Measurements from ENCODE around the gene CLEC4C.
"Not testable (repeated sequence)": the region's sequence is repeated elsewhere in the genome, so short reads cannot be mapped to it uniquely, and the experiment has no call there.

The CLEC4C gene

DNA sequence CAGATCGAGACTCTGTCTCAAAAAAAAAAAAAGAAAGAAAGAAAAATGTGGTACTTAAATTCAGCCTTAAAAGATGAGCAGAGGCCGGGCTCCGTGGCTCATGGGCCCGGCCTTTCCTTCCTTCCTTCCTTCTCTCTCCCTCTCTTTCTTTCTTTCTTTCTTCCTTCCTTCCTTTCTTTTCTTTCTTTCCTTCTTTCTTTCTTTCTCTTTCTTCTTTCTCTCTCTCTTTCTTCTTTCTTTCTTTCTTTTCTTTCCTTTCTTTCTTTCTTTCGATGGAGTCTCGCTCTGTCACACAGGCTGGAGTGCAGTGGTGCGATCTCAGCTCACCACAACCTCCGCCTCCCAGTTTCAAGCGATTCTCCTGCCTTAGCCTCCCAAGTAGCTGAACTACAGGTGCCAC, 36.3 kb upstream of the CLEC4C start:
- POLR2A ChIA-PET; H3K4me3 ChIP-seq (ENCODE audit: low read depth, low read length); H3K27ac ChIP-seq (ENCODE audit: extremely low read depth, low read depth, low read length); H3K36me3 ChIP-seq (ENCODE audit: control insufficient read depth in 2 of 2, insufficient read depth in 1 of 2, low read length in 2 of 2); H3K4me1 ChIP-seq (ENCODE audit: control insufficient read depth, insufficient read depth, low read length); CTCF ChIA-PET; H3K9me3 ChIP-seq (ENCODE audit: control insufficient read depth, insufficient read depth, low read depth, low read length): not testable (repeated sequence)
- peak; percentile 68 for TF ChIP-seq ZNF366 (tag by site-specific recombination; conservative IDR thresholded peaks at IDR 0.05)

DNA sequence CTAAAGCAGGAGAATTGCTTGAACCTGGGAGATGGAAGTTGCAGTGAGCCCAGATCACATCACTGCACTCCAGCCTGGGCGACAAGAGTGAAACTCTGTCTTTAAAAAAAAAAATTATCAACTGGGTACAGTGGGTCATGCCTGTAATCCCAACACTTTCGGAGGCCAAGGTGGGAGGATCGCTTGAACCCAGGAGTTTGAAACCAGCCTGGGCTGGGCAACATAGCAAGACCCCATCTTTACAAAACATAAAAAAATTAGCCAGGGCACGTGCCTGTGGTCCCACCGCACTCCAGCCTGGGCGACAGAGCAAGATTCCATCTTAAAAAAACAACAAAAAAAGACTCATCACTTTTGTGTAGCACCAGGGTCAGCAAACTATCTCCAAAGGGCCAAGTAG, 34.9 kb upstream of the CLEC4C start:
- Histone ChIP-seq H3K4me3 (ENCODE audit: low read depth, low read length) (no peak overlapping the region), H3K27ac (ENCODE audit: extremely low read depth, low read depth, low read length) (no peak overlapping the region), H3K4me1 (ENCODE audit: control insufficient read depth, insufficient read depth, low read length) (no peaks in the 10 kb centered on the region), H3K36me3 (ENCODE audit: control insufficient read depth in 2 of 2, insufficient read depth in 1 of 2, low read length in 2 of 2) (no peaks in the 10 kb centered on the region), H3K9me3 (ENCODE audit: control insufficient read depth, insufficient read depth, low read depth, low read length) (no peaks in the 10 kb centered on the region)
- POLR2A ChIA-PET: no interaction called here
- CTCF ChIA-PET: no interaction called here
- TF ChIP-seq ZNF510 (tag by site-specific recombination; IDR thresholded peaks at IDR 0.05; ENCODE audit: insufficient replicate concordance) (no peak), ZNF121 (tag by site-specific recombination; IDR thresholded peaks at IDR 0.05) (0 out of 2 replicates have a peak, but pooled peaks have one; percentile 12), PRDM1 (tag by site-specific recombination; IDR thresholded peaks at IDR 0.05) (no peak)

DNA sequence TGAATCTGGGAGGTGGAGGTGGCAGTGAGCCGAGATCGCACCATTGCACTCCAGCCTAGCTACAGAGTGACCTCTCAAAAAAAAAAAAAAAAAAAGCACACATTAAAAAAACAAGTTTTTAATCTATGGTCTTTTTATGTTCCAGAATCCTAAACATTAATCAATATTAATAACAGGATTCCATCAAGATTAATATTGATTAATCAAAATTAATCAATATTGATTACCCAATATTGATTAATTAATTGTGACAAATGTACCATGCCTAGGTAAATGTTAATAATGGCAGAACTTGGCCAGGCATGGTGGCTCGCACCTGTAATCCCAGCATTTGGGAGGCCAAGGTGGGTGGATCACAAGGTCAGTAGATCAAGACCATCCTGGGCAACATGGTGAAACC, 34.1 kb upstream of the CLEC4C start:
- TF ChIP-seq ZNF747 (tag by site-specific recombination; IDR thresholded peaks at IDR 0.05) (no peak), ZNF670 (tag by site-specific recombination; IDR thresholded peaks at IDR 0.05; ENCODE audit: low read depth) (no peak), ZNF501 (tag by site-specific recombination; IDR thresholded peaks at IDR 0.05) (no peak), ZNF416 (tag by site-specific recombination; IDR thresholded peaks at IDR 0.05) (no peak), ZNF354C (tag by site-specific recombination; IDR thresholded peaks at IDR 0.05; ENCODE audit: borderline replicate concordance, low read depth) (no peak), PRDM1 (tag by site-specific recombination; IDR thresholded peaks at IDR 0.05) (no peak), ZNF10 (tag by site-specific recombination; IDR thresholded peaks at IDR 0.05) (no peak), SP3 (tag by site-specific recombination; IDR thresholded peaks at IDR 0.05) (no peak), ZNF792 (tag by site-specific recombination; IDR thresholded peaks at IDR 0.05) (no peak), ZNF121 (tag by site-specific recombination; IDR thresholded peaks at IDR 0.05) (no peak), ZNF239 (tag by site-specific recombination; IDR thresholded peaks at IDR 0.05) (no peak), ZNF621 (tag by site-specific recombination; IDR thresholded peaks at IDR 0.05) (no peak)
- TF ChIP-seq, protein P1, sequence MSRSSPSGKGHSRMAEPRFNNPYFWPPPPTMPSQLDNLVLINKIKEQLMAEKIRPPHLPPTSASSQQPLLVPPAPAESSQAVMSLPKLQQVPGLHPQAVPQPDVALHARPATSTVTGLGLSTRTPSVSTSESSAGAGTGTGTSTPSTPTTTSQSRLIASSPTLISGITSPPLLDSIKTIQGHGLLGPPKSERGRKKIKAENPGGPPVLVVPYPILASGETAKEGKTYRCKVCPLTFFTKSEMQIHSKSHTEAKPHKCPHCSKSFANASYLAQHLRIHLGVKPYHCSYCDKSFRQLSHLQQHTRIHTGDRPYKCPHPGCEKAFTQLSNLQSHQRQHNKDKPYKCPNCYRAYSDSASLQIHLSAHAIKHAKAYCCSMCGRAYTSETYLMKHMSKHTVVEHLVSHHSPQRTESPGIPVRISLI (tag by site-specific recombination; IDR thresholded peaks at IDR 0.05): no peak
- TF ChIP-seq, protein P2, sequence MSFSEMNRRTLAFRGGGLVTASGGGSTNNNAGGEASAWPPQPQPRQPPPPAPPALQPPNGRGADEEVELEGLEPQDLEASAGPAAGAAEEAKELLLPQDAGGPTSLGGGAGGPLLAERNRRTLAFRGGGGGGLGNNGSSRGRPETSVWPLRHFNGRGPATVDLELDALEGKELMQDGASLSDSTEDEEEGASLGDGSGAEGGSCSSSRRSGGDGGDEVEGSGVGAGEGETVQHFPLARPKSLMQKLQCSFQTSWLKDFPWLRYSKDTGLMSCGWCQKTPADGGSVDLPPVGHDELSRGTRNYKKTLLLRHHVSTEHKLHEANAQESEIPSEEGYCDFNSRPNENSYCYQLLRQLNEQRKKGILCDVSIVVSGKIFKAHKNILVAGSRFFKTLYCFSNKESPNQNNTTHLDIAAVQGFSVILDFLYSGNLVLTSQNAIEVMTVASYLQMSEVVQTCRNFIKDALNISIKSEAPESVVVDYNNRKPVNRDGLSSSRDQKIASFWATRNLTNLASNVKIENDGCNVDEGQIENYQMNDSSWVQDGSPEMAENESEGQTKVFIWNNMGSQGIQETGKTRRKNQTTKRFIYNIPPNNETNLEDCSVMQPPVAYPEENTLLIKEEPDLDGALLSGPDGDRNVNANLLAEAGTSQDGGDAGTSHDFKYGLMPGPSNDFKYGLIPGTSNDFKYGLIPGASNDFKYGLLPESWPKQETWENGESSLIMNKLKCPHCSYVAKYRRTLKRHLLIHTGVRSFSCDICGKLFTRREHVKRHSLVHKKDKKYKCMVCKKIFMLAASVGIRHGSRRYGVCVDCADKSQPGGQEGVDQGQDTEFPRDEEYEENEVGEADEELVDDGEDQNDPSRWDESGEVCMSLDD (tag by site-specific recombination; IDR thresholded peaks at IDR 0.05): no peak
- TF ChIP-seq, protein P3, sequence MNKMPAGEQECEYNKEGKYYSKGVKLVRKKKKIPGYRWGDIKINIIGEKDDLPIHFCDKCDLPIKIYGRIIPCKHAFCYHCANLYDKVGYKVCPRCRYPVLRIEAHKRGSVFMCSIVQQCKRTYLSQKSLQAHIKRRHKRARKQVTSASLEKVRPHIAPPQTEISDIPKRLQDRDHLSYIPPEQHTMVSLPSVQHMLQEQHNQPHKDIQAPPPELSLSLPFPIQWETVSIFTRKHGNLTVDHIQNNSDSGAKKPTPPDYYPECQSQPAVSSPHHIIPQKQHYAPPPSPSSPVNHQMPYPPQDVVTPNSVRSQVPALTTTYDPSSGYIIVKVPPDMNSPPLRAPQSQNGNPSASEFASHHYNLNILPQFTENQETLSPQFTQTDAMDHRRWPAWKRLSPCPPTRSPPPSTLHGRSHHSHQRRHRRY (tag by site-specific recombination; IDR thresholded peaks at IDR 0.05): no peak
- TF ChIP-seq, protein P4, sequence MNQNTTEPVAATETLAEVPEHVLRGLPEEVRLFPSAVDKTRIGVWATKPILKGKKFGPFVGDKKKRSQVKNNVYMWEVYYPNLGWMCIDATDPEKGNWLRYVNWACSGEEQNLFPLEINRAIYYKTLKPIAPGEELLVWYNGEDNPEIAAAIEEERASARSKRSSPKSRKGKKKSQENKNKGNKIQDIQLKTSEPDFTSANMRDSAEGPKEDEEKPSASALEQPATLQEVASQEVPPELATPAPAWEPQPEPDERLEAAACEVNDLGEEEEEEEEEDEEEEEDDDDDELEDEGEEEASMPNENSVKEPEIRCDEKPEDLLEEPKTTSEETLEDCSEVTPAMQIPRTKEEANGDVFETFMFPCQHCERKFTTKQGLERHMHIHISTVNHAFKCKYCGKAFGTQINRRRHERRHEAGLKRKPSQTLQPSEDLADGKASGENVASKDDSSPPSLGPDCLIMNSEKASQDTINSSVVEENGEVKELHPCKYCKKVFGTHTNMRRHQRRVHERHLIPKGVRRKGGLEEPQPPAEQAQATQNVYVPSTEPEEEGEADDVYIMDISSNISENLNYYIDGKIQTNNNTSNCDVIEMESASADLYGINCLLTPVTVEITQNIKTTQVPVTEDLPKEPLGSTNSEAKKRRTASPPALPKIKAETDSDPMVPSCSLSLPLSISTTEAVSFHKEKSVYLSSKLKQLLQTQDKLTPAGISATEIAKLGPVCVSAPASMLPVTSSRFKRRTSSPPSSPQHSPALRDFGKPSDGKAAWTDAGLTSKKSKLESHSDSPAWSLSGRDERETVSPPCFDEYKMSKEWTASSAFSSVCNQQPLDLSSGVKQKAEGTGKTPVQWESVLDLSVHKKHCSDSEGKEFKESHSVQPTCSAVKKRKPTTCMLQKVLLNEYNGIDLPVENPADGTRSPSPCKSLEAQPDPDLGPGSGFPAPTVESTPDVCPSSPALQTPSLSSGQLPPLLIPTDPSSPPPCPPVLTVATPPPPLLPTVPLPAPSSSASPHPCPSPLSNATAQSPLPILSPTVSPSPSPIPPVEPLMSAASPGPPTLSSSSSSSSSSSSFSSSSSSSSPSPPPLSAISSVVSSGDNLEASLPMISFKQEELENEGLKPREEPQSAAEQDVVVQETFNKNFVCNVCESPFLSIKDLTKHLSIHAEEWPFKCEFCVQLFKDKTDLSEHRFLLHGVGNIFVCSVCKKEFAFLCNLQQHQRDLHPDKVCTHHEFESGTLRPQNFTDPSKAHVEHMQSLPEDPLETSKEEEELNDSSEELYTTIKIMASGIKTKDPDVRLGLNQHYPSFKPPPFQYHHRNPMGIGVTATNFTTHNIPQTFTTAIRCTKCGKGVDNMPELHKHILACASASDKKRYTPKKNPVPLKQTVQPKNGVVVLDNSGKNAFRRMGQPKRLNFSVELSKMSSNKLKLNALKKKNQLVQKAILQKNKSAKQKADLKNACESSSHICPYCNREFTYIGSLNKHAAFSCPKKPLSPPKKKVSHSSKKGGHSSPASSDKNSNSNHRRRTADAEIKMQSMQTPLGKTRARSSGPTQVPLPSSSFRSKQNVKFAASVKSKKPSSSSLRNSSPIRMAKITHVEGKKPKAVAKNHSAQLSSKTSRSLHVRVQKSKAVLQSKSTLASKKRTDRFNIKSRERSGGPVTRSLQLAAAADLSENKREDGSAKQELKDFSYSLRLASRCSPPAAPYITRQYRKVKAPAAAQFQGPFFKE (tag by site-specific recombination; IDR thresholded peaks at IDR 0.05; ENCODE audit: borderline replicate concordance): no peak
- Histone ChIP-seq H3K27ac (ENCODE audit: extremely low read depth, low read depth, low read length) (no peak overlapping the region), H3K9me3 (ENCODE audit: control insufficient read depth, insufficient read depth, low read depth, low read length) (no peaks in the 10 kb centered on the region), H3K4me1 (ENCODE audit: control insufficient read depth, insufficient read depth, low read length) (no peaks in the 10 kb centered on the region), H3K36me3 (ENCODE audit: control insufficient read depth in 2 of 2, insufficient read depth in 1 of 2, low read length in 2 of 2) (no peaks in the 10 kb centered on the region), H3K4me3 (ENCODE audit: low read depth, low read length) (no peak overlapping the region)
- ChIA-PET CTCF (no interaction called here), POLR2A (no interaction called here)

Data from HEK293 (cell line).